Renal pelvis (tissue), 4 donors: ENCODE results near the gene SLCO2A1. TPM values are rescaled to one million over a fixed set of nuclear protein-coding genes. Genes with fewer than 3 reads are reported as not detected.
A peak's percentile ranks its signal among the peaks of the same experiment; 100 is the strongest.

Experiments used
- DNase-seq: peaks from one replicate; pipeline ENCODE4 v3.0.0-alpha.2; 2013
- polyA plus RNA-seq, 3 donors: library from polyadenylated mRNA; unstranded; fragments of 120-200 nt; gene quantifications; one replicate each; pipeline ENCODE4 v1.2.1, GENCODE V29; 2013; ENCODE audit not compliant: insufficient read length in 3 of 3

SLCO2A1 gene
- polyA plus RNA-seq, 3 donors: 20.1 to 27.5 (median 23.1) TPM

- no peak for DNase-seq
Measured at GRCh38 chr3:134037168-134037567, 7.4 kb upstream of the SLCO2A1 start.

- no peak for DNase-seq
Measured at GRCh38 chr3:134036291-134036690, 6.6 kb upstream of the SLCO2A1 start.

GRCh38 chr3:134035836-134036235 lies 6.1 kb upstream of the SLCO2A1 start:
- DNase-seq: no peak

GRCh38 chr3:134034005-134034785 lies 4.5 kb upstream of the SLCO2A1 start:
- no peak for DNase-seq

GRCh38 chr3:134033315-134033996 lies 3.7 kb upstream of the SLCO2A1 start:
- DNase-seq: no peak

- no peak for DNase-seq
Measured at GRCh38 chr3:134031348-134031915, 1.7 kb upstream of the SLCO2A1 start.

- DNase-seq: peak; percentile 68
Measured at GRCh38 chr3:134030379-134031347, 938 bp upstream of the SLCO2A1 start.

- DNase-seq: peak; percentile 49
Measured at GRCh38 chr3:134029256-134029733, 430 bp downstream of the SLCO2A1 start.

GRCh38 chr3:134028486-134029255 lies 1.1 kb downstream of the SLCO2A1 start:
- peak; percentile 30 for DNase-seq

GRCh38 chr3:134027631-134028030 lies 2.1 kb downstream of the SLCO2A1 start:
- no peak for DNase-seq

- no peak for DNase-seq
Measured at GRCh38 chr3:134020135-134020680, 9.5 kb downstream of the SLCO2A1 start.

- no peak for DNase-seq
Measured at GRCh38 chr3:134018850-134019249, 10.9 kb downstream of the SLCO2A1 start.

GRCh38 chr3:134018406-134018805 lies 11.3 kb downstream of the SLCO2A1 start:
- no peak for DNase-seq

GRCh38 chr3:134017490-134017889 lies 12.2 kb downstream of the SLCO2A1 start:
- no peak for DNase-seq

- no peak for DNase-seq
Measured at GRCh38 chr3:134014270-134014669, 15.5 kb downstream of the SLCO2A1 start.

- no peak for DNase-seq
Measured at GRCh38 chr3:134013280-134013679, 16.4 kb downstream of the SLCO2A1 start.

GRCh38 chr3:134009345-134010000 lies 20.3 kb downstream of the SLCO2A1 start:
- DNase-seq: no peak

- no peak for DNase-seq
Measured at GRCh38 chr3:134008630-134009156, 21.0 kb downstream of the SLCO2A1 start.

GRCh38 chr3:134007819-134008218 lies 21.9 kb downstream of the SLCO2A1 start:
- DNase-seq: no peak

- DNase-seq: no peak
Measured at GRCh38 chr3:134004841-134005240, 24.9 kb downstream of the SLCO2A1 start.
